IPS DF 4.7 (cell line): ENCODE results near the gene PIK3AP1.
"Not testable (repeated sequence)": the region's sequence is repeated elsewhere in the genome, so short reads cannot be mapped to it uniquely, and the experiment has no call there.

Experiments used
- DNase-seq: peaks from one replicate; pipeline ENCODE4 v3.0.0-alpha.2; 2013; ENCODE audit warnings: low spot score; ENCODE audit errors: extremely low read depth

PIK3AP1 gene

GRCh38 chr10:96698305-96698704 lies 22.0 kb downstream of the PIK3AP1 start:
- not testable (repeated sequence) for DNase-seq

GRCh38 chr10:96697438-96697837 lies 22.9 kb downstream of the PIK3AP1 start:
- DNase-seq: no peak

DNA sequence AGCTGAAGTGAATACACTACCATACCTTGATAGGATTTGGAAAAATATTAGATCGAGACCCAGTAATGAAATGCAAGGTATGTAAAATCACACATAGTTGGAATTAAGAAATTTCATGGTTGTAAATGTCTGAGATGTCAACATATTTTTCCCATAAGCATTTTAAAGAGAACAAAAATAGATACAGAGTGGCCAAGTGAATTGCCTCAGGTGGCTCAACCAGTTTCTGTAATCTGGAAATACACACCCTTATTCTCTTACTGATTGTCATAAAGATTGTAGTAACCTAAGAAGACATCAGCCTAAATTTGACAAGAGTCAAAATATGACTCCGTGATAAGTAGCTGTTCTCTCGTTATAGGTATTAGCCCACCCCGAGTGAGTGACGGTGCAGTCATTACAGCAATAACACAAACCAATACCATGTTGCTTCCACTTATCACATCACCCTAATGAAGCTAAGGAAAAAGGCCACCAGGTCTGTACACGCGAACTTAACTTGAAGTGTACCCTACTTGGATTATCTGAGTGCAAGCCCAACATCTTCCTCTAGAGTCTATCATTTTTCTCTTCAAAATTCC lies 23.4 kb downstream of the PIK3AP1 start:
- DNase-seq: no peak

DNA sequence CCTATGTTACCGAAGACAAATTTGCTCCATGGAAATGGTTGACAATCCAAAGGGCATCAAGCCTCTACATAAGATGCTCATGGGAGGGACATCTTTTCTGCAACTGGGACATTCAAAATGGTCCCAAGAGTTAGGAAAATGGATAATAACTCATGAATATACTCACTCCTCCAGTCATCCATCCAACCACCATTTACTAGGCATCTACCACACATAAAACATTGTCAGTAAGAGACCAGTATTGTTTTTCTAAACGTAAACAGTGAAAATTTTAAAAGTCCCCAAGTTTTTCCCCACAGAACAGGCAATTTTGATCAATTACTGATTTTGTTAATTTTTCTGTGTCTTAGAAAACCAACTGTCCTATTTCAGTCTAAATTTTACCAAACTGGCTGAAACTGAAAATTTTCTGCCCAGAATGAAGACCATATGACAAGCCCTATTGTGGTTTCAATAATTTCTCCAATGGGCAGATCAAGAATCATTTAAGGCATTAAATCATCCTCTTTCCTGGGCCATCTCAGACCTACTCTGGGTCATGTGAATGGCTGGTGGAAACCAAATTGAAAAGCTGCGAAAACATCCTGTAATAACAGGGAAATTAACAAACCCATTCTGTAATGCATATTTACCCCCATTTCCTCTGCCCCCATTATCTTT lies 24.2 kb downstream of the PIK3AP1 start:
- no peak for DNase-seq

DNA sequence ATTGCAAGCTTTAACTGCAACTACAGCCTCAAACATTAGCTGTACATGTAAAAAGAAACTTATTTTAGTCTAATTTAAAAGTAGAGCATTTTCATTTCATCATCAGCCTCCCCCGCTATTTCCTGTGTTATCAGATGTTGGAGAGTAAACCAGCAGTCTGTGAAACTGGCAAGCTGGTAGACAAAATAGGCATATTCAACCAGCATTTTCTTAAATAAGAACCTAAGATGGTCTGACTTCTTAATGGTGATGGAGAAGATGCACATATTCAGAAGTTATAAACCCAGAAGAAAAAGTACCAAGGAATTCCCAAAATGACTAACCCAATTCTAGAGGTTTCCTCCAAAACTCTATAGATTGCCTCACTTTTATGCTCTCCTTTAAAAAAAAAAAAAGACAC lies 24.9 kb downstream of the PIK3AP1 start:
- no peak for DNase-seq

- no peak for DNase-seq
Observed at GRCh38 chr10:96693431-96693830, 26.9 kb downstream of the PIK3AP1 start.

GRCh38 chr10:96692427-96692826 lies 27.9 kb downstream of the PIK3AP1 start:
- no peak for DNase-seq

- no peak for DNase-seq
Observed at GRCh38 chr10:96691761-96692160, 28.6 kb downstream of the PIK3AP1 start.

DNA sequence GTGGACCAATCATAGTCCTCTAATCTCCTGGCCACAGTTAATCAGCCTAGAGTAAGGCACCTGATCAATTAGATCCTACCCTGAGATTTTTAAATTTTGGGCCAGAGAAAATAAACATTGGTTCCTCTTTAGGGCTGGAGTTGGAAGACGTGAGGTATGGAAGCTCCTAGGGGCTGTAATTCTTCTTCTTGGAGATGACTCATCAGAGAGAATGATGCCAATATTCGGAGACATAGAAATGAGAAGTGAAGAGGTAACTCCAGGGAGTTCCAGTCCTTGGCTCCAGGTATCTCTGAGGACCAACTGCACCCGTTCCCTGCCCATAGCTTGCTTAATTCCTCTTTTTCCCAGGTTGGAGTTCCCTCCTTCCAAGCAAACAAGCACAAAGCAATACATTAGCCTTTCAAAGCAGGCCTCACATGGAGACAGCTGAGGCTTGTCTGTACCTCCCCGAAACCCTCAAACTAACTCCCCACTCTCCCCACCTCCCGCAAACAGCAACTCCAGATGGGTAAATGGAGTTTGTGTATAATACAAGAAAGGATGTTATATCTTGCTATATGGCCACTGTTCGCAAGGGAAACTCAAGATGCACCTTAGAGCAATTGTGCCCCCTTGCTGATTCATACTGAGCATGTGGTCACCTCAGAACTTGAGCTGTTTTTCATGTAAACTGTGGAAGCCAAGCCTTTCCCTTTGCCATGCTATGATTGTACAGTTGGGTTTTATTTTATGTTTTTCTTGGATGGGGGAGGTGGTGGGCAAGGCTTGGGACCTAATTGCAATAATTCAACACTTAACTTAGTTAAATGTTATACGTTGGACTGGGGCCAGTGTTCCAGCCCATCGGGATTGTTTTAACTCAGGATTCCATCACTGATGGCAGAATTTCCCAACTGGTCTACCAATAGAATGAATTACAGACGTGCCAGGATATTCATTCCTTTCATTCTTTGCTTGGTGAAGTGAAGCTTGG lies 29.3 kb downstream of the PIK3AP1 start:
- no peak for DNase-seq

GRCh38 chr10:96688789-96689188 lies 31.5 kb downstream of the PIK3AP1 start:
- no peak for DNase-seq

- no peak for DNase-seq
Observed at GRCh38 chr10:96687317-96688012, 32.8 kb downstream of the PIK3AP1 start.

DNA sequence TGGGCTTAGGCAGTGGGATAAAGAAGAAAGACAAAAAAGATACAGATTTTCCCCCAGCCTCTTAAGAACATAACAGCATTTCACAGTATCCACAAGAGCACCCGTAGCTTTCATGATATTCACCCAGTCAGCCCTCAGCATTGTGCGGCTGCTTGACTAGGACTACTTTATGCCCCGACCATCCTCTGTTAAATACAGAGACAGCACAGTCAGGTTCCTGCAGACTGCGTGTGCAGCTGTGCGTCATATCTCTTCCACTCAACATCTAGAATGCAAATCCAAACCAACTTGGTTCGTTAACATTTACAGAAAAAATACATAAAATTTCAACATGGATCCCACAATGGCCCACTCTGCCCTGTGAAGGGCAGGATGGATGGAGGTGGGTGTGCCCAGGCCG lies 33.8 kb downstream of the PIK3AP1 start:
- no peak for DNase-seq

DNA sequence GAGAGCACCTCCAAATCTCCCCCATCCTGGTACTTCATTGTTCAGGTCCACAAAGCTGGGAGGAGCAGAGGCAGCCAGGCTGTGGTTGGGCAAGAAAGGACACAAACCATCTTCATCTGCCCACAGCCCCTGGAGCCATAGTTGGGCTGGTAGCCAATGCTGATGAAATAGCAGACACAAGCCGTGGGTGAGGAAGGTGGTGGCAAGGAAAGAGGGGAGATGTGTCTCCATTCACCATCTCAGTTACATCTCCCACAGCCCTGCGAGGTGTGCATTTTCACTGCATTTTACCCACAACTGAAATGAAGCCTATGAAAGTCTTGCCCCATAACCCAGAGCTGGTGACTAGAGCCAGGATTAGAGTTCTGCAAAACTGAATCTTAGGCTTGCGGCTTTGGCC lies 35.0 kb downstream of the PIK3AP1 start:
- DNase-seq: no peak

GRCh38 chr10:96684826-96685225 lies 35.5 kb downstream of the PIK3AP1 start:
- no peak for DNase-seq

DNA sequence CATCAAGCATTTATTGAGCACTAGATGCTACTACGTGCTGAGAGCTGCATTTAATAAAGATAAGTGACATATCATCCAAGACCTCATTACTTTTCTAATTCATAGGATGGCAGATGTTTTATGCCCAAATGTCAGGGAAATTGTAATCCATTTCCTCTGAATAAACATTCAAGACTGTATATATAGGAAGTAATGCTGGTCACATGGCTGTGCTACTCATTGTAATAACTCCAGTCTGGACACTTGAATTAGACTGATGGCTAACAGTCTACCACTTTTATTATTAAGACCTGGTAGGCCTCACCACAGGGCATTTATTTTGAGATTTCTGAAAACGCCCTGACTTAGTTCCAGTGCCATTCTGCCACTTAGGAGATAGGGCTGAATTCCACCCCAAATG lies 36.6 kb downstream of the PIK3AP1 start:
- DNase-seq: no peak

DNA sequence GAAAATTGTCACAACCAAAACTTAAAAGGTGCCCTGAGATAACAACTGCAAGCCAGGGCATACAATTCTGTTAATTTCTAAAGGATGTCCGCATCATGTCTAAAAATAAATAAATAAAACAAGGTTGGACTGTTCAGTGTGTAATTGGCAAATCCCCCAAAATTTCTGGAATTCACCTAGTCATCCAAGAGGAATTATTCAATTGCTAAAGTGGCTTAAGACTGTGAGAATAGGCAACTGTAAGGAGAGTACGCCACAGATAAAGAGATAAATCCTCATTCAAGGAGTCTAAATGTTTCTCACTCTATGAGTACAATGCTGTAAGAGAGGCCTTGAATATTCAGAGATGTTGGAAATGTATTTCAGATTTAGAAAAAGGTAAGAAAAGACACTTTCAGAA lies 37.2 kb downstream of the PIK3AP1 start:
- DNase-seq: no peak

DNA sequence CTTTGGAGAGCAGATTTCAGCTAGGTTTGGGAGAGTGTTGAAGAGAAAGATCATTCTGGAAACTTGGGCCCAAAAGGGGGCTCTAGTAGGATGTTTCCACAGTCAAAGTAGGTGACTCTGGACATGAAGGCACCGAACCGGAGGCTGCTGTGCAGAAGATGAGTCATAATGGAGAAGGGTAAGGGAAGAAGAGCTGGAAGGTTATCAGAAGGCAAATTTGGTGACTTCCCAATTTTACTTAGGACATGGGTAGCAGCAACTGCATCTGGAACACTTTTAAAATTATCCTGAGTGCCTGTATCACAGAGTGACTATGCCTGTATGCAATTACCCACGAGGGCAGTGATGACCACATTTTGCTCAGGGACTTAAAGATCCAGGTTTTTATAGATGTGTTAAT lies 38.8 kb downstream of the PIK3AP1 start:
- no peak for DNase-seq

DNA sequence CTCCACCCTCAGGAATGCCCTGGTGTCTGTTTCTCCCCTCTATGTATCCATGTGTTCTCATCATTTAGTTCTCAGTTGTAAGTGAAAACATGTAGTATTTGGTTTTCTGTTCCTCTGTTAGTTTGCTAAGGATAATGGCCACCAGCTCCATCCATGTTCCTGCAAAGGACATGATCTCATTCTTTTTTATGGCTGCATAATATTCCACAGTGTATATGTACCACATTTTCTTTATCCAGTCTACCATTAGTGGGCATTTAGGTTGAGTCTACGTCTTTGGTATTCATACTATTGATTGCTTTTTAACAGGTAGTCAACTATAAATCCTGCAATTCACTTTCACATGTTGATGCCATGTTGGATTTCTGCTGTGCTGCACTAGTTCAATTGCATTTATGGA lies 39.9 kb downstream of the PIK3AP1 start:
- not testable (repeated sequence) for DNase-seq

DNA sequence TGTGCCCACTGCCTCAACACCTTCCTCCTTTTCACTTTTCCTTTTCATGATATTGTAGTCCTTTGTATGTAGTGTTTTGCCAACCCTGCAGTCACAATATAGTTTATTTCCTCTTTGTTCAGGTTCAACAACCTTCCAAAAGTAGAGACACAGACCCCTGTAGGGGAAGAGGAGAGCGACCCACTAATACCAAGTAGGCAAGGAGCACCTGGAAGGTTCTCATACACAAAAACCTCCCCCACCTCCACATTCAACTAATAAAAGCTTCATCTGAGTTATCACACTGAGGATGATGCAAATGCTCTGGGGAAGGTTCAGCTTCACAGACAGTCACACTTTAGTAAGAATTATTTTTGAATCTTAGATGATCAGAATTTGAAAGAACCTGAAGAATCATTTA lies 41.6 kb downstream of the PIK3AP1 start:
- DNase-seq: no peak

DNA sequence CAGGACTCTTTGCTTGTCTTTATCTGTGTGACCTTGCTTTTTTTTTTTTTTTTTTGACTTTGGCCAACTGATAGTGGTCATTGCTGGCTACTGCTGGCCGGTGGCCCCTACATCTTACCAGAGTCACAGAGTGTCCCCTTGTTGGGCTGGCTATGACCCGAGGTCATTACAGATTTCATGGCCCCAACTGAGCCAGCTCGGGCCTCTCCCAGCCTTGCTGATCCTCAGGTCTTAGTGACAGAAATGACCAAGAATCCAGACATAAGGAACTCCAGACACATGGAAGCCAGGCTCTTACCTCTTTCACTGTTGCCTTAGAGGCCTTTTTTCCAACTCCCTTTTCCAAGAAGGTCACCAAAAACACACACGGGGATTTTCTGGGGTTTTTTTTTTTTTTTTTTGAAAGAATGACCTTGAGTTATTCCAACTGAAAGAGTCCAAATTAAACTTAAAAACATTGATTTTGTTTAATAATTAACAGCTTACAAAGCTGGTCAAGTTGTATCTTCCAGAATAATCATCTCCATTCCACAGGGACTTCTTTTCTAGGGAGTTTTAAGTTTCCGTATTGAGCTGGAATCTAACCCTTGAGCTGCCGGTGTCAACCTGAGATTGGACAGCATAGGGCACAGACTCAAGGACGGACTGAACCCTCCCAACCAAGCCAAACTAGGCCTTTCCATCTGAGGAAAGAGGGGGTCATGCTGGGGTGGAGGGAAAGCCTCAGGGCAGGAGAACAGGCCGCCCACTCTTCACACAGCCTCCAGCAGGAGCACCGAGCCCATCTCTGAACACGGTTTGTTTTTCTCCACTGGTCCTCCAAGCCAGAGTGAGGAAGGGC lies 43.8 kb downstream of the PIK3AP1 start:
- no peak for DNase-seq

DNA sequence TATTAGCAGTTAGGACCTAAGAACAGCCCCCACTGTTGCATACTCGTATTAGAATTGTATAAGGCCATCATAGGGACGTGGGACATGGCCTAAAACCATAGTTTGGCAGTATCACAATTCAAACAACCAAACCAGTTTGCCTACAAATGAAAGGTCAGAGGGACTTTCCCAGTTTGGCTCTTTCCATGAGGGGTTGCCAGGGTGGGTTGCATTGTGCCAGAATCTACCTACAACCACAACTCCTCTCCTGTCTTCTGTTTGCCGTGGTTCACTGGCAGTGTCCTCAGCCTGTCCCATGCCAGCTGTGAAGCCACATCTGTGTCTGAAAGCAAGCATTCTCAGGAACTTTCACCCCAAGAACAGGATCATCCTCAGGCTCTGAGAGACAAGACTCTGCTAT lies 44.5 kb downstream of the PIK3AP1 start:
- no peak for DNase-seq
